Measurements from ENCODE around the gene KIAA0930.

KIAA0930 gene

GRCh38 chr22:45202333-45203149 lies 38.2 kb downstream of the KIAA0930 start:
- Histone ChIP-seq H3K4me1 (ENCODE audit: insufficient read depth, low read length, severe bottlenecking) (no peaks in the 10 kb centered on the region), H2AFZ (ENCODE audit: low read length) (no peak overlapping the region), H3K4me3 (ENCODE audit: low read depth, low read length, poor library complexity, severe bottlenecking) (no peak overlapping the region), H3K27ac (ENCODE audit: low read depth, low read length, poor library complexity, severe bottlenecking) (no peak overlapping the region), H3K9ac (ENCODE audit: low read length) (no peak overlapping the region), H4K20me1 (ENCODE audit: insufficient read depth, low read length) (no peaks in the 10 kb centered on the region), H3K36me3 (ENCODE audit: insufficient read depth, low read length) (no peaks in the 10 kb centered on the region), H3K9me3 (ENCODE audit: low read length) (no peaks in the 10 kb centered on the region), H3K9me2 (ENCODE audit: low read depth, low read length) (no peaks in the 10 kb centered on the region), H3K4me2 (ENCODE audit: low read length) (no peak overlapping the region), H3K79me2 (ENCODE audit: insufficient read depth, low read length) (no peaks in the 10 kb centered on the region), H3F3A (ENCODE audit: insufficient read depth, low read length) (no peaks in the 10 kb centered on the region), H3K27me3 (ENCODE audit: insufficient read depth, low read length) (no peaks in the 10 kb centered on the region)
- TF ChIP-seq, protein P1, sequence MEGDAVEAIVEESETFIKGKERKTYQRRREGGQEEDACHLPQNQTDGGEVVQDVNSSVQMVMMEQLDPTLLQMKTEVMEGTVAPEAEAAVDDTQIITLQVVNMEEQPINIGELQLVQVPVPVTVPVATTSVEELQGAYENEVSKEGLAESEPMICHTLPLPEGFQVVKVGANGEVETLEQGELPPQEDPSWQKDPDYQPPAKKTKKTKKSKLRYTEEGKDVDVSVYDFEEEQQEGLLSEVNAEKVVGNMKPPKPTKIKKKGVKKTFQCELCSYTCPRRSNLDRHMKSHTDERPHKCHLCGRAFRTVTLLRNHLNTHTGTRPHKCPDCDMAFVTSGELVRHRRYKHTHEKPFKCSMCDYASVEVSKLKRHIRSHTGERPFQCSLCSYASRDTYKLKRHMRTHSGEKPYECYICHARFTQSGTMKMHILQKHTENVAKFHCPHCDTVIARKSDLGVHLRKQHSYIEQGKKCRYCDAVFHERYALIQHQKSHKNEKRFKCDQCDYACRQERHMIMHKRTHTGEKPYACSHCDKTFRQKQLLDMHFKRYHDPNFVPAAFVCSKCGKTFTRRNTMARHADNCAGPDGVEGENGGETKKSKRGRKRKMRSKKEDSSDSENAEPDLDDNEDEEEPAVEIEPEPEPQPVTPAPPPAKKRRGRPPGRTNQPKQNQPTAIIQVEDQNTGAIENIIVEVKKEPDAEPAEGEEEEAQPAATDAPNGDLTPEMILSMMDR (IDR thresholded peaks at IDR 0.05; ENCODE audit: low read length) = no peak

DNA sequence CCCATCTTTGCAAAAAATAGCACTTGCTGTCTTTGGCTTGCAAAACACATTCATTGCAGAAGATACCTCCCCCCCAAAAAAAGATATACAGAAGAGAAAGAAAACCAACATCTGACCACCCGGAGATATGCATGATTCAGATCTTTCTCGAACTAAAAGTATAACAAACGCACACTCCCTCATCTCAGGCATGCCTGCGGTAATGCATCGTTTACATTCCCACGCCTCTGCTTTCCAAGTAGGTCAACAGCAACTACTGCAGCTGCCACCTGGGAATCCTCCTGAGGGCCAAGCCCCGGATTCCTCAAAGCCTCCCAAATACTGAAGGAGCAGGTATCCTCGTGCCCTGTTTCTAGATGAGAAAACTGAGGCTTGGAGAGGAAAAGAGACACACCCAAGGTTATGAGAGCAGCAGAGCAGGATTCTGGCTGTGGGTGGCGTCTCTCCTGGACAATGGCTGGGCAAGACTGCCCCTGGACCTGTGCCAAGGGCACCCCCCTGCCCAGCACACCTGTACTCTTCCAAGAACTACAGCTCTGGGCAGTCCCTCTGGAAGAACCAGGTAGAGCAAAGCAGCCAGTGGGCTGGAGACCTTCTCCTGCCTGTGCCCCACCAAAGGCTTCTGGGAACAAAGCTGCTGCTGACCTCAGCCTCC lies 38.9 kb downstream of the KIAA0930 start:
- H3K4me3 ChIP-seq (ENCODE audit: low read depth, low read length, poor library complexity, severe bottlenecking) = no peak overlapping the region
- no peaks in the 10 kb centered on the region for H3K79me2 ChIP-seq (ENCODE audit: insufficient read depth, low read length)
- no peak for TF ChIP-seq EZH2 (IDR thresholded peaks at IDR 0.05; ENCODE audit: borderline replicate concordance, low read length)
- TF ChIP-seq, protein P1 (IDR thresholded peaks at IDR 0.05; ENCODE audit: low read length) = no peak
- H3K27ac ChIP-seq (ENCODE audit: low read depth, low read length, poor library complexity, severe bottlenecking) = no peak overlapping the region
- H4K20me1 ChIP-seq (ENCODE audit: insufficient read depth, low read length) = no peaks in the 10 kb centered on the region
- H3K4me1 ChIP-seq (ENCODE audit: insufficient read depth, low read length, severe bottlenecking) = no peaks in the 10 kb centered on the region
- no peak overlapping the region for H3K9ac ChIP-seq (ENCODE audit: low read length)
- H3K9me2 ChIP-seq (ENCODE audit: low read depth, low read length) = no peaks in the 10 kb centered on the region
- H3K36me3 ChIP-seq (ENCODE audit: insufficient read depth, low read length) = no peaks in the 10 kb centered on the region
- H3K9me3 ChIP-seq (ENCODE audit: low read length) = no peaks in the 10 kb centered on the region
- no peaks in the 10 kb centered on the region for H3F3A ChIP-seq (ENCODE audit: insufficient read depth, low read length)
- H3K4me2 ChIP-seq (ENCODE audit: low read length) = no peak overlapping the region
- H3K27me3 ChIP-seq (ENCODE audit: insufficient read depth, low read length) = no peaks in the 10 kb centered on the region
- H2AFZ ChIP-seq (ENCODE audit: low read length) = no peak overlapping the region

DNA sequence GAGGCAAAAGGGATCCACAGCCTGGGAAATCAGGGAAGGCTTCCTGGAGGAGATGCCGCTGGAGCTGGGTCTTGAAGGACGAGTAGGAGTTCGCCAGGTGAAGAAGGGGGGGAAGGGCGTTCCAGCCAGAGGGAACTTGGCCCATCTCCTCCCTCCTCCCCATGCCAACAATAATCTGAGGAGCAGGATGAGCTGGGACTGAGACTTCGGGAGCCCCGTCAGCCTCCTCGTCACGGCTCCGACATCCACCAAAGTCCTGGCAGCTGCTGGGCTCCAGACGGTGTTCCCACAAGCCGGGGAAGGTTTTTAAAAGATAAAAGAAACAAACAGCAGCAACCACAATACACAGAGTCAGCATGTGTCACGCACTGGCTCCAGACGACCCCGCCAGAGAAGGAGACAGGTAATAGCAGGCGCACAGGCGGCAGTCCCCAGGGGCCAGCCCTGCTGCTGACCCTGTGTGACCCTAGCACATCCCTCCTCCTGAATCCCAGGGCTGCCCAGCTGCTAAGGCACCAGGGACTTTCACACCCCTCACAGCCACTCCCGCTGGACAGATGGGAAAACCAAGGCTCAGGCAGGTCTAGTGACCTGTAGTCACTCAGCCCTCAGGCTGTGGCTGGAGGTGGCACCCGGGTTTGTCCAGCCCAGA lies 39.7 kb downstream of the KIAA0930 start:
- Histone ChIP-seq H3K4me3 (ENCODE audit: low read depth, low read length, poor library complexity, severe bottlenecking) (no peak overlapping the region), H3K36me3 (ENCODE audit: insufficient read depth, low read length) (no peaks in the 10 kb centered on the region), H3K9me3 (ENCODE audit: low read length) (no peaks in the 10 kb centered on the region), H3K4me2 (ENCODE audit: low read length) (no peak overlapping the region), H3K9me2 (ENCODE audit: low read depth, low read length) (no peaks in the 10 kb centered on the region), H3K9ac (ENCODE audit: low read length) (no peak overlapping the region), H3K4me1 (ENCODE audit: insufficient read depth, low read length, severe bottlenecking) (no peaks in the 10 kb centered on the region), H3K79me2 (ENCODE audit: insufficient read depth, low read length) (no peaks in the 10 kb centered on the region), H3K27ac (ENCODE audit: low read depth, low read length, poor library complexity, severe bottlenecking) (no peak overlapping the region), H4K20me1 (ENCODE audit: insufficient read depth, low read length) (no peaks in the 10 kb centered on the region), H3F3A (ENCODE audit: insufficient read depth, low read length) (no peaks in the 10 kb centered on the region), H3K27me3 (ENCODE audit: insufficient read depth, low read length) (no peaks in the 10 kb centered on the region), H2AFZ (ENCODE audit: low read length) (no peak overlapping the region)
- TF ChIP-seq EZH2 (IDR thresholded peaks at IDR 0.05; ENCODE audit: borderline replicate concordance, low read length) = no peak
- TF ChIP-seq, protein P1 (IDR thresholded peaks at IDR 0.05; ENCODE audit: low read length) = no peak
